Activated CD8-positive, alpha-beta T cell treated with anti-CD3 and anti-CD28 coated beads for 36 hours (primary cell): ENCODE results near the gene NPAS1. TPM values are rescaled to one million over a fixed set of nuclear protein-coding genes. Genes with fewer than 3 reads are reported as not detected.

ENCODE experiments used
- ATAC-seq: fragments of 200-7000 bp; cut with Tn5 transposase; one replicate; pipeline ENCODE4 v1.10.0; 2021; ENCODE audit warnings: mild to moderate bottlenecking, moderate library complexity
- CTCF ChIA-PET: fragments of 350-600 bp; sonication (Branson Sonifier 250); formaldehyde crosslinking; loops from one replicate; lab custom pipeline; 2021; ENCODE audit warnings: antibody characterized with exemption; lab: Charles Lee
- POLR2A ChIA-PET: fragments of 350-600 bp; sonication (Branson Sonifier 250); formaldehyde crosslinking; loops from one replicate; lab custom pipeline; 2021; ENCODE audit warnings: antibody characterized with exemption; lab: Charles Lee
- DNase-seq: peaks from one replicate; pipeline ENCODE4 v3.0.0-alpha.2; 2020
- H3K27ac Mint-ChIP-seq: one replicate; pipeline ENCODE4 v1.8.0; 2021; ENCODE audit warnings: mild to moderate bottlenecking, mixed read lengths
- H3K27me3 Mint-ChIP-seq: one replicate; pipeline ENCODE4 v1.8.0; 2021; ENCODE audit warnings: mixed read lengths
- H3K36me3 Mint-ChIP-seq: one replicate; pipeline ENCODE4 v1.8.0; 2021; ENCODE audit warnings: low read depth, mixed read lengths
- H3K4me1 Mint-ChIP-seq: one replicate; pipeline ENCODE4 v1.8.0; 2021; ENCODE audit warnings: low read depth, mixed read lengths
- H3K4me3 Mint-ChIP-seq: one replicate; pipeline ENCODE4 v1.8.0; 2021; ENCODE audit warnings: mild to moderate bottlenecking, moderate library complexity, mixed read lengths
- H3K9me3 Mint-ChIP-seq: one replicate; pipeline ENCODE4 v1.8.0; 2021; ENCODE audit warnings: mixed read lengths
- CTCF ChIP-seq: fragments of 200-600 bp; IDR thresholded peaks from one replicate; pipeline ENCODE4 v1.8.0; 2022; ENCODE audit warnings: antibody characterized with exemption, mild to moderate bottlenecking
- intact Hi-C: fragments of 100-400 bp; cut with micrococcal nuclease; formaldehyde crosslinking; loops from one replicate; pipeline ENCODE4 v1.10.0; 2022
- total RNA-seq, 2 experiments: library from RNA; stranded (reverse); gene quantifications; one replicate each; pipeline ENCODE4 v1.2.3, GENCODE V29; 2021

NPAS1 gene
- total RNA-seq, 2 experiments from 2014 or later, result 0.27 to 0.65 TPM

GRCh38 chr19:46995492-46995891, 24.1 kb upstream of the NPAS1 start:
- CTCF ChIA-PET, result interaction anchor here (7.6 kb wide), 1 partner anchor 17 kb away, joined by 50 read pairs; no protein-coding TSS in a partner anchor
- POLR2A ChIA-PET, result no interaction called here
- TF ChIP-seq CTCF, result no peak
- Mint-ChIP-seq H3K9me3 (no peaks in the 10 kb centered on the region), H3K4me1 (peaks cover 11% of the 10 kb centered on the region), H3K27me3 (no peaks in the 10 kb centered on the region), H3K4me3 (no peak overlapping the region), H3K27ac (no peak overlapping the region), H3K36me3 (peaks cover 12% of the 10 kb centered on the region)
- ATAC-seq, result no peak
- intact Hi-C loops, result no loop called here
- no peak for DNase-seq

GRCh38 chr19:46998445-46999125, 21.1 kb upstream of the NPAS1 start:
- no peaks in the 10 kb centered on the region for H3K9me3 Mint-ChIP-seq
- ChIA-PET POLR2A (no interaction called here), CTCF (interaction anchor here (2.1 kb wide), 1 partner anchor 14 kb away, joined by 15 read pairs; no protein-coding TSS in a partner anchor)
- H3K4me3 Mint-ChIP-seq, result no peak overlapping the region
- ATAC-seq (no peak), DNase-seq (no peak)
- intact Hi-C loops, result no loop called here
- H3K27ac Mint-ChIP-seq, result no peak overlapping the region
- H3K4me1 Mint-ChIP-seq, result peaks cover 7% of the 10 kb centered on the region
- no peak for TF ChIP-seq CTCF
- H3K27me3 Mint-ChIP-seq, result peaks cover 3% of the 10 kb centered on the region
- peaks cover 7% of the 10 kb centered on the region for H3K36me3 Mint-ChIP-seq

- Mint-ChIP-seq H3K4me3 (no peak overlapping the region), H3K27me3 (peaks cover 3% of the 10 kb centered on the region), H3K27ac (no peak overlapping the region), H3K36me3 (peaks cover 7% of the 10 kb centered on the region), H3K9me3 (no peaks in the 10 kb centered on the region), H3K4me1 (peaks cover 8% of the 10 kb centered on the region)
- CTCF ChIA-PET, result interaction anchor here (5.6 kb wide), 1 partner anchor 13 kb away, joined by 44 read pairs; no protein-coding TSS in a partner anchor
- DNase-seq (no peak), ATAC-seq (no peak)
- TF ChIP-seq CTCF, result no peak
- POLR2A ChIA-PET, result no interaction called here
- intact Hi-C loops, result no loop called here
Observed at GRCh38 chr19:46999377-46999776, 20.3 kb upstream of the NPAS1 start.

GRCh38 chr19:46999878-47000277, 19.8 kb upstream of the NPAS1 start:
- ChIA-PET CTCF (interaction anchor here (5.6 kb wide), 1 partner anchor 12 kb away, joined by 44 read pairs; no protein-coding TSS in a partner anchor), POLR2A (no interaction called here)
- no peak for DNase-seq
- Mint-ChIP-seq H3K36me3 (peaks cover 7% of the 10 kb centered on the region), H3K27ac (no peak overlapping the region), H3K4me3 (no peak overlapping the region), H3K9me3 (no peaks in the 10 kb centered on the region), H3K27me3 (peaks cover 3% of the 10 kb centered on the region), H3K4me1 (peaks cover 8% of the 10 kb centered on the region)
- intact Hi-C loops, result no loop called here
- TF ChIP-seq CTCF, result no peak
- ATAC-seq, result no peak

- H3K4me1 Mint-ChIP-seq, result peaks cover 8% of the 10 kb centered on the region
- ATAC-seq, result no peak
- H3K27ac Mint-ChIP-seq, result no peak overlapping the region
- no peaks in the 10 kb centered on the region for H3K9me3 Mint-ChIP-seq
- ChIA-PET POLR2A (no interaction called here), CTCF (interaction anchor here (2.3 to 5.6 kb wide), 2 partner anchors 12 to 45 kb away, joined by 5 to 44 read pairs; no protein-coding TSS in a partner anchor)
- no peak overlapping the region for H3K4me3 Mint-ChIP-seq
- intact Hi-C loops, result no loop called here
- DNase-seq, result no peak
- H3K27me3 Mint-ChIP-seq, result peaks cover 3% of the 10 kb centered on the region
- no peak for TF ChIP-seq CTCF
- peaks cover 7% of the 10 kb centered on the region for H3K36me3 Mint-ChIP-seq
Observed at GRCh38 chr19:47000373-47000772, 19.3 kb upstream of the NPAS1 start.
